KMS-11 (cell line): ENCODE results near the gene WTAP.
A peak's percentile ranks its signal among the peaks of the same experiment; 100 is the strongest.
"Not testable (repeated sequence)": the region's sequence is repeated elsewhere in the genome, so short reads cannot be mapped to it uniquely, and the experiment has no call there.

ENCODE experiments used
- H2AFZ ChIP-seq: fragments of 200-600 bp; sonication (generic); 2 replicates; pipeline ENCODE4 v1.6.1; 2016; ENCODE audit warnings: antibody characterized with exemption, mixed run types, low read depth
- H3K27ac ChIP-seq: fragments of 200-600 bp; sonication (generic); 2 replicates; pipeline ENCODE4 v1.6.1; 2016; ENCODE audit warnings: mild to moderate bottlenecking, mixed run types
- H3K27me3 ChIP-seq: fragments of 200-600 bp; sonication (generic); 2 replicates; pipeline ENCODE4 v1.6.1; 2017; ENCODE audit warnings: mild to moderate bottlenecking, low read depth, mixed run types, moderate library complexity; ENCODE audit not compliant: insufficient read depth
- H3K36me3 ChIP-seq: fragments of 200-600 bp; sonication (generic); 2 replicates; pipeline ENCODE4 v1.6.1; 2017; ENCODE audit warnings: mild to moderate bottlenecking, mixed run types; ENCODE audit not compliant: insufficient read depth
- H3K4me1 ChIP-seq: fragments of 200-600 bp; sonication (generic); 2 replicates; pipeline ENCODE4 v1.6.1; 2016; ENCODE audit warnings: mild to moderate bottlenecking, low read depth, mixed run types; ENCODE audit not compliant: poor library complexity, severe bottlenecking
- H3K4me2 ChIP-seq: fragments of 200-600 bp; sonication (generic); 2 replicates; pipeline ENCODE4 v1.7.0; 2016; ENCODE audit warnings: mild to moderate bottlenecking, mixed run types
- H3K4me3 ChIP-seq: fragments of 200-600 bp; sonication (generic); IDR thresholded peaks from 2 replicates; pipeline ENCODE4 v1.6.1; 2017; ENCODE audit warnings: low read depth, low read length, mixed read lengths; ENCODE audit not compliant: insufficient read depth
- H3K79me2 ChIP-seq: fragments of 200-600 bp; sonication (generic); 2 replicates; pipeline ENCODE4 v1.6.1; 2016; ENCODE audit warnings: low read depth, mixed run types; ENCODE audit not compliant: insufficient read depth
- H3K9ac ChIP-seq: fragments of 200-600 bp; sonication (generic); 2 replicates; pipeline ENCODE4 v1.6.1; 2016; ENCODE audit warnings: mild to moderate bottlenecking, mixed run types
- H4K20me1 ChIP-seq: fragments of 200-600 bp; sonication (generic); 2 replicates; pipeline ENCODE4 v1.6.1; 2016; ENCODE audit warnings: mild to moderate bottlenecking, mixed run types; ENCODE audit not compliant: insufficient read depth
- CTCF ChIP-seq: fragments of 200-600 bp; sonication (generic); conservative IDR thresholded peaks from 2 replicates; pipeline ENCODE4 v1.6.1; 2017; ENCODE audit warnings: low read depth, mild to moderate bottlenecking, antibody characterized with exemption, low read length, moderate library complexity, mixed read lengths

Gene WTAP

GRCh38 chr6:159727717-159728445 lies 575 bp downstream of the WTAP start:
- Histone ChIP-seq H3K4me1 (peaks cover 41% of the 10 kb centered on the region), H3K79me2 (peaks cover 80% of the 10 kb centered on the region), H3K27me3 (no peaks in the 10 kb centered on the region), H3K27ac (peak overlapping the region; percentile 94), H3K4me3 (no peak overlapping the region), H4K20me1 (peaks cover 36% of the 10 kb centered on the region), H3K36me3 (no peaks in the 10 kb centered on the region; the same call in 1 of the 2 replicates), H3K9ac (peak overlapping the region; percentile 96), H2AFZ (no peak overlapping the region; the same call in 1 of the 2 replicates), H3K4me2 (peak overlapping the region; percentile 81)
- TF ChIP-seq CTCF = no peak

- Histone ChIP-seq H3K27ac (peak overlapping the region; percentile 94), H3K36me3 (no peaks in the 10 kb centered on the region; the same call in 1 of the 2 replicates), H3K9ac (peak overlapping the region; percentile 96; the same call in 1 of the 2 replicates), H3K79me2 (peaks cover 87% of the 10 kb centered on the region), H2AFZ (no peak overlapping the region), H4K20me1 (peaks cover 36% of the 10 kb centered on the region), H3K4me3 (no peak overlapping the region), H3K27me3 (no peaks in the 10 kb centered on the region), H3K4me1 (peaks cover 41% of the 10 kb centered on the region), H3K4me2 (peak overlapping the region; percentile 81)
- TF ChIP-seq CTCF = no peak
Measured at GRCh38 chr6:159728531-159728964, 1.2 kb downstream of the WTAP start.

DNA sequence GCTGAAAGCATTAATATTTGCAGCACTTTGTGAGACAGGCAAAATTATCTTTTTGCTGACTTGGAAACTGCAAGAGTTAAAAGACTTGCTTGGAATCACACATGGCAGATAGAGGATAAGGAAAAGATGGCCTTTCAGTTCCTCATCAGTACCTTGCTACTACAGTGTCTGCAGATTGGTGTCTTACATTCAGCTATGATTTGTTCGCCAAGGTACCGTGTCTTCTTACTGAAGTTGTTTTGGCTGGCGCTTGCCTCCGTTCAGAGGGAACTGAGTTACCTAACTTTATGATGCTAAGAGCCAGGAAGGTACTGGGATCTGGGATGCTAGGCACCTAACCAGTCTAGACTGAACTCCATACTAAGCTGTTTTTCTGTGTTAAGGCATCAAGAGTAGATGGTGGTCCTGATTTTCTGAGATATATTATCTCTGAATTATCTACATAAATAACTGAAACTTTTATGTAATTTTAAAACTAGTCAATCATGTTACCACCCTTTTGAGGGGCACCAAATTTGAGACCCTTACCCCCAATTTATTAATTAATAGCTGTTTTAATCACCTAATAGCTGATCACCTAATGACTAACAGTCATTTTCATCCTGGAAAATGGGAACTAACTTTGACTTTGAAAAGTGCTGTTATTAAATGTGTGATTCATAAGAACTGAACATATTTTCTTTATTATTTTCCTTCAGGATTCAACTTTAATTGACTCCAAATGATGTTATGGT lies 2.5 kb downstream of the WTAP start:
- H4K20me1 ChIP-seq = peaks cover 41% of the 10 kb centered on the region

DNA sequence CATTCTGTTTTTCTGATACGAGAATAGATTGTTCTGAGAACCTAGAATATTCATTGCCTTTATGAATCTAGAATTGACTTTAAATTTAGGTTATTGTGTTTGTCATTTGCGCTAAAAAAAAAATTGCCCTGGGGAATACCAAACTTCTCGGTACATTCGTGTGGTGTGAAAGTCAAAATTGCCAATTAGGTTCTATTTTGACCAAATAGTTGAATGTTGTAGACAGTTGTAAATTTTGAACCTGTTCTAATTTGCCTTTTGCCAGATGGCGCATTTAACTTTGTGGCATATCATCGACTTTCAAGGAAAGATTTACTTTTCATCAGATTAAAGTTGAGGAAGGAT lies 3.0 kb downstream of the WTAP start:
- Histone ChIP-seq H3K79me2 (peaks cover 92% of the 10 kb centered on the region), H2AFZ (no peak overlapping the region), H3K27me3 (no peaks in the 10 kb centered on the region), H3K4me1 (peaks cover 49% of the 10 kb centered on the region), H3K27ac (no peak overlapping the region; the same call in 1 of the 2 replicates), H4K20me1 (peaks cover 44% of the 10 kb centered on the region), H3K36me3 (no peaks in the 10 kb centered on the region; the same call in 1 of the 2 replicates), H3K4me2 (peak overlapping the region; percentile 81; the same call in 1 of the 2 replicates), H3K9ac (no peak overlapping the region), H3K4me3 (no peak overlapping the region)
- TF ChIP-seq CTCF = no peak

More for the DNA sequence above, 2.5 kb downstream of the WTAP start:
- peaks cover 50% of the 10 kb centered on the region for H3K4me1 ChIP-seq
- H3K79me2 ChIP-seq = peaks cover 92% of the 10 kb centered on the region
- H3K27me3 ChIP-seq = no peaks in the 10 kb centered on the region
- peak overlapping the region; percentile 96; the same call in 1 of the 2 replicates for H3K9ac ChIP-seq
- H3K4me2 ChIP-seq = peak overlapping the region; percentile 81
- H2AFZ ChIP-seq = no peak overlapping the region
- TF ChIP-seq CTCF = no peak
- peak overlapping the region; percentile 4; the same call in 1 of the 2 replicates for H3K27ac ChIP-seq
- no peak overlapping the region for H3K4me3 ChIP-seq
- H3K36me3 ChIP-seq = no peaks in the 10 kb centered on the region; the same call in 1 of the 2 replicates

- H3K4me3 ChIP-seq, H3K36me3 ChIP-seq: not testable (repeated sequence)
- peaks cover 46% of the 10 kb centered on the region for H4K20me1 ChIP-seq
Measured at GRCh38 chr6:159732550-159732949, 5.2 kb downstream of the WTAP start.

DNA sequence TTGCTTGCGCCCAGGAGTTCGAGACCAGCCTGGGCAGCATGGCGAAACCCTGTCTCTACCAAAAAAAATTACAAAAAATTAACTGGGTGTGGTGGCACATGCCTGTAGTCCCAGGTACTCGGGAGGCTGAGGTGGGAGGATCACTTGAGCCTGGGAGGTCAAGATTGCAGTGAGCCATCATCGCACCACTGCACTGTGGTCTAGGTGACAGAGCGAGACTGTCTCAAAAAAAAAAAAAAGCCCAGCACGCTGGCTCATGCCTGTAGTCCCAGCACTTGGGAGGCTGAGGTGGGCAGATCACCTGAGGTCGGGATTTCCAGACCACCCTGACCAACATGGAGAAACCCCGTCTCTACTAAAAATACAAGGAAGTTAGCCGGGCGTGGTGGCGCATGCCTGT lies 6.1 kb downstream of the WTAP start:
- Histone ChIP-seq H3K4me1 (peaks cover 44% of the 10 kb centered on the region), H3K79me2 (peaks cover 99% of the 10 kb centered on the region), H4K20me1 (peaks cover 49% of the 10 kb centered on the region)
- H3K27me3 ChIP-seq, H2AFZ ChIP-seq, H3K36me3 ChIP-seq, H3K9ac ChIP-seq, H3K4me3 ChIP-seq, H3K27ac ChIP-seq, H3K4me2 ChIP-seq: not testable (repeated sequence)

More at GRCh38 chr6:159732550-159732949, 5.2 kb downstream of the WTAP start:
- H3K4me1 ChIP-seq = peaks cover 44% of the 10 kb centered on the region
- not testable (repeated sequence) for H3K9ac ChIP-seq, H3K27me3 ChIP-seq, H3K4me2 ChIP-seq, H2AFZ ChIP-seq, H3K27ac ChIP-seq
- H3K79me2 ChIP-seq = peaks cover 99% of the 10 kb centered on the region
